GM18517 (cell line): ENCODE measurements around the gene CCNY.

Experiments used
- ATAC-seq: cut with Tn5 transposase; IDR thresholded peaks from one replicate; pipeline ENCODE4 v1.9.1; 2021; ENCODE audit warnings: mild to moderate bottlenecking, moderate library complexity; ENCODE audit not compliant: unreplicated experiment

The CCNY gene

GRCh38 chr10:35379226-35380137 is 43.2 kb downstream of the CCNY start:
- ATAC-seq = peak; percentile 79

GRCh38 chr10:35382096-35382495 is 45.8 kb downstream of the CCNY start:
- ATAC-seq = no peak

- ATAC-seq = no peak
These were observed 48.1 kb downstream of the CCNY start for GRCh38 chr10:35384265-35384868.

- ATAC-seq = no peak
These were observed 50.4 kb downstream of the CCNY start for GRCh38 chr10:35386594-35387174.

GRCh38 chr10:35387768-35388167 is 51.5 kb downstream of the CCNY start:
- no peak for ATAC-seq

GRCh38 chr10:35388197-35388596 is 51.9 kb downstream of the CCNY start:
- no peak for ATAC-seq

- no peak for ATAC-seq
These were observed 52.4 kb downstream of the CCNY start for GRCh38 chr10:35388682-35389081.

GRCh38 chr10:35390161-35390840 is 54.0 kb downstream of the CCNY start:
- ATAC-seq = no peak

- no peak for ATAC-seq
These were observed 54.5 kb downstream of the CCNY start for GRCh38 chr10:35390843-35391152.

- ATAC-seq = no peak
These were observed 55.0 kb downstream of the CCNY start for GRCh38 chr10:35391153-35391953.

GRCh38 chr10:35391954-35392262 is 55.6 kb downstream of the CCNY start:
- no peak for ATAC-seq

GRCh38 chr10:35392482-35393228 is 56.3 kb downstream of the CCNY start:
- no peak for ATAC-seq

GRCh38 chr10:35394411-35394851 is 58.1 kb downstream of the CCNY start:
- ATAC-seq = no peak

GRCh38 chr10:35394934-35395333 is 58.6 kb downstream of the CCNY start:
- ATAC-seq = no peak

- no peak for ATAC-seq
These were observed 60.5 kb downstream of the CCNY start for GRCh38 chr10:35396560-35397434.

GRCh38 chr10:35397953-35398352 is 61.6 kb downstream of the CCNY start:
- no peak for ATAC-seq

- ATAC-seq = no peak
These were observed 62.0 kb downstream of the CCNY start for GRCh38 chr10:35398355-35398754.

GRCh38 chr10:35398908-35399307 is 62.6 kb downstream of the CCNY start:
- ATAC-seq = no peak

GRCh38 chr10:35399414-35400009 is 63.2 kb downstream of the CCNY start:
- ATAC-seq = no peak
